ENCODE results near the gene PDZRN4.
"Not testable (repeated sequence)": the region's sequence is repeated elsewhere in the genome, so short reads cannot be mapped to it uniquely, and the experiment has no call there.

PDZRN4 gene

DNA sequence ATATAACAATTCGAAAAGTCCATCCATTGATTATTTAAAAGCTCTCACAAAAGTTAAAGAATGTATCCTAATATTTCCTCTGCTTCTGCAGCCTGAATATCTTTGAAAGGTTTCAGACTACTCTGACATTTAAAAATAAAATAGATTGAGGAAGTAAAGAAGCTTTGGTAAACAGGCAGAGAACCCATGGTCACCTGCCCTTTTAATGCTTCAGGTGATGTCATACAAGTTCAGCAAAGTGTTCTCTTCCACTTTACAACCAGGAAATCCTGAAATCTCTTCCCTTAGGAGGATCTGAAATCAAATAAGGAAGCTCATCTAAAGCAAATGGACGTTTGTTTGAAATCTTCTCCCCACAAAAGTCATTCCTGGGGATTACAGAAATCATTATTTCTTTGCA, 322.4 kb downstream of the PDZRN4 start:
- no peak for DNase-seq (ENCODE audit: low read depth in 2 of 2)

DNA sequence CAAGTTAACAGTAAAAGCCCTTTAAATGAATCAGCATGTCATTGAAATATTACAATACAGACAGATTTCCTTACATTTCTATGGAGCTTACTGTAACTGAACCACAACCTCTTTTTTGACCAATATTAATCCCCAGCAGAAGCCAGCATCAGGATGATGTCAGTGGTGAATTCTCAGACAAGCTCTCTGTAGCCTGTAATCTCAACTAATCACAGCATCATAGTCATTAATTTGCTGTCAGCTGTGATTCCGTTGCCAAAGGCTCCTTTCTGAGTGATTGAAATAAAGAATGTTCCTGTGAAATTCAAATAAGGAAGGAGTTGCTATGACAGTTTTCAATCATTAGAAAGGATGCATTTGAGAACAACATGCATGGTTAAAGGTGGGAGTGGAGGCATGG, 323.1 kb downstream of the PDZRN4 start:
- no peak for DNase-seq (ENCODE audit: low read depth in 2 of 2)

DNA sequence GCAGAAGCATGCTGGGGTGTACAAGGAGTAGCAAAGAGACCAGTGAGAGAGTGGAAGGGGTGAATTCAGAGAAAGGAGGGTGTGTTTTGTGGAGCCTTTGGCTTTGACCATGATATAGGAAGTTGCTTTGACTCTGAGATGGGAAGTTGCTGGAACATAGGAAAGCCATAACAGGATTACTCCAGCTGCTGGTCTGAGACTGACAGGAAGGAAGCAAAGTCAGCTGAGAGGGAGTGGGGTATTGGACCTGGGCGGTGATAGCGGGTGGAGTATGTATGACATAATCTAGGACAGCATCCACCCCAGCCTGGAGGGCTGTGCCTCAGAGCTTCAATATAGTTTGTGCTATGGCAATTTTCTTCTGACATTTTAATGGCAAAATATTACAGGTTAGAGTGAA, 324.4 kb downstream of the PDZRN4 start:
- DNase-seq (ENCODE audit: low read depth in 2 of 2), result no peak

DNA sequence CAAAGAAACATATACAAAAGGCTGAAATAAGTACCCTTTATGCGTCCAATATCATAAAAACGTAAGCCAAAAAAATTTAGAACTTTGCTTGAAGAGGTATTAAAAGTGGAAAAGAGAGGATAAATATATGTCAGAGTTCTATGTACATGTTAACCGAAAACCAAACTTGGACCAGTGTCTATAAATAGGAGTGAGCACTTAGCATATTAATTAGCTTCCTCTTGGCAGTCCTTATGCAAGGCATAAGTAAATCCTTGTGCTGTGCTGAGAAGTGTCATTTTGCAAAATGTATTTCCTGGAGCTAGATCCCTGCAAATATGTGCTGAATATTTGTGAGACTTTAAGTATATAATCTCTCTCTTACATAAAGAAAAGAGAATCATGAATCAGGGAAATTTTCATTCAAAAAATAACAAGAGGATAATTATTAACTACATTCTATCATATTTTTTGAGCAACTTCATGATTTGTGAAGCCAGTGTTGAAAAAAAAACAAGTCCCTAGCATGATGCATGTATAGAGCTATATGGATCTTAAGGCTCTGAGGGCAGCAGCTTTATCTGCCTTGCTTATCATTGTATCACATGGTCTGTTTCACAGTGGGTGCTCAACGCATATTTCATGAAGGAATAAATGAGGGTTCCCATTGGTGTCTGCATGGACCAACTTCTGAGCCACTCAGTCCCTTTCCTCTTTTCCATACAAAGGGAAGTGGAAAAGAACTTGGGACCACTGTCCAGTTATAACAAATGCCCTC, 326.1 kb downstream of the PDZRN4 start:
- no peak for DNase-seq (ENCODE audit: low read depth in 2 of 2)

DNA sequence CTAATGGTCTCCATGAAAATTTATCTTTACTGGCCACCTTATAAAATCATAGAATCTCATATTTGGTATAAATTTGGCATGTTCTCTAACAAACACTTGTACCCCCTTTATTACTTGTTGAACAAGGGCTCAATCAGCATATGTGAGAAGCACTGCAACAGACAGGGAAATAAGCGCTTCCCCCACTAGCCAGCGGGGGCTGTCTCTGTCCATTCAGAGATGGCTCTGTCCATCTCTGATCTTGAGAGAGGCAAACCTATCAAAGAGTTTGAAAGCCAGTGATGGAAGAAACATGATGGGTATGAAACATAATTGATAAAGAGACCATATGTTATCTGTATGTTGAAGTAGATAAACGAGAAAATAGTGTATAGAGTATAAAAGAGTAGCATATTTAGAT, 326.8 kb downstream of the PDZRN4 start:
- DNase-seq (ENCODE audit: low read depth in 2 of 2), result no peak

DNA sequence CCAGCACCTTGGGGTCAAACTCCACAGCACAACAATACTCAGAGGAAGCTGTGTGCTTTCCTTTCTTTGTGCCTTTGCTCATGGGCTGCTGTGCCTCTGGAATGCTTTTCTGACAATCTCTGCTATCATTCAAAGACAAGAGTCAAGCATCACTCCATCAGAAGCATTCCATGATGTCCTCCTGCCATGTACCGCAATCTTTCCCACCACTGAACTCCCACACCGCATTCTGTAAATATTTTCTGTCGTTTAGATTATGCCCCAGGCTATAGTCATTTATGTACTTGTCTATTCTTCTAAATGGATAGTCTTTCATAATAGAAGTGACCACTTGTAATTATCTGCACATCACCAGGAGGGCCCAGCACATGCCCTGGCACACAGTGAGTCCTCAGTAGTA, 327.8 kb downstream of the PDZRN4 start:
- no peak for DNase-seq (ENCODE audit: low read depth in 2 of 2)

DNA sequence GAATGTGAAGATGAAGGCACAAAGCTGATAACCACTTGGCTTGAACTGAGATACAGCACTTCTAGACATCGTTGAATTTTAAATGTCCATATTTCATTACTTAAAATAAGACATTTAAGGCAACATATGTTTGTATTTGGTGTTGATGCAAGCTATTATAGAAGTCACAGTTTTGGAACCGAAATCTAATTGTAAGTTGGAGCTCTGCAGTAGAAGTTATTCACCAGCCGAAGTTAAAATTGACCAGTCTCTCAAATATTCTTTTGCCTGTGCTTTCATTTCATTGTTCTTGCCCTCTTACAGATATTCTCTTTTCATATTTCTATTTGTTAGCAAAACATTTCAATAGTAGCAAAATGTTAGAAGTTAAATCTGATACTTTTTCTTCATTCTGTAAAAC, 332.7 kb downstream of the PDZRN4 start:
- no peak for DNase-seq (ENCODE audit: low read depth in 2 of 2)

DNA sequence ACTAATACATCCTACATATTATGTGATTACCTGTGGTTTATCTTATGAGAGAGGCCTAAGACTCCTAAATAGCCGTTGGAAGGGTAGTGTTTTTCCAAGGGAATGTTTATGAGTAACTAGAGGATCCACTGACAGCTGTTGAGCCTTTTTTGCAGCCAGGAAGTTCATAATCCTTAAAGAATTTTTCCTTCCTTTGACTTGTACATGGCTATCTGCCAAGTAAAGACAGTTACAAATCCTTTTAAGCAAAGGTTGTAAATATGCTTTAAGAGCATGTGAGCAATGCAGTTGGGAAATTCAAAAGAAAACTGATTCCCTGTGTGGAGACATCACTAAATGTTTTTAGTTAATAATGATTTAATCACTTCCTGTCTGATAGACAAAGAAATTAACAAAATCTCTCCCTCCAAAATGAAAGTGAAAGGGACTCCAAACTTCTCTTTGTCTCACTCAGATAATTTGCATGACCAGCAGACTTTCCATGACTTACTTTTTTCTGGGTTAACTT, 333.8 kb downstream of the PDZRN4 start:
- no peak for DNase-seq (ENCODE audit: low read depth in 2 of 2)

DNA sequence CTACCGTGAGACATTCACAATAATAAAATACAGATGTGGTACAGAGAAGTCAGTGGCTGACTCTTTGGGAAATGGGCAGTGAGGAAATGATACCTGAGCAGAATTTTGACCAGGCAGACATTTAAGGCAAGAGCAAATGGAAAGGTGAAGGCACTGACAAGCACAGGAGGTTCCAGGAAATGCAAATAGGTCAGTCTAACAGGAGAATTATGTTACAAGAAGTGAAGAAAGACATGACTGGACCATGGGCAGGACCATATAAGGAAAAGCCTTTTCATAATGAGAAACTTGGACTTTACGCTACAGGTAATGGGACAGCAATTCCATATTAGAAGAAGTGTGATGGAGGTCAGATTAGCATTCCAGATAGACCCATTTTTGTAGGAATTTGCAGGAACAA, 338.9 kb downstream of the PDZRN4 start:
- no peak for DNase-seq (ENCODE audit: low read depth in 2 of 2)

DNA sequence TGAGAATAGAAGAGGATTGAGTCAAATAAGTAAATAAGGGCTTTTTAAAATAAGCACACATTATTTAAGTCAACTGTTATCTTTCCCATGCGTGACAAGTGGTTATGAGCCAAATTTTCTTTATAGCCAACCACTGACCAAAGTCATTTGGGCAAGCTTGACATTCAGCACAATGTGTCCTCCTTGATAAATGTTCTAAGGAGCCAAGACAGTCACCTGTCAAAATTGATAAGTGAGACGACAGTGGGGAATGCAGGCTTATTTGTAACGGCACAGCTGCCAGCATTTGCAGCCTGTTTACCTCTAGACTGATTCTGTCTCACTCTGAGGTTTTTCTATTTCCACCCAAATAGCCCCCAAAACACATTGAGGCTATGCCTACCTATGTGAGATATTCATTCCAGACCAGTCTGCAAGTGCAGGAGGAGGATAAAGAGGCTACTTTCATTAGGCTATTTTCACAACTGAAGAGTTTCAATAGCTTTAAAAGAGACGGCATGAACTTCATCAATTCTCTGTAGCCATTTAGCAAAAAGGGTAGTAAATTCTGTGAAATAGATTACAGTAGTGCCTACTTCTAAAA, 339.5 kb downstream of the PDZRN4 start:
- DNase-seq (ENCODE audit: low read depth in 2 of 2), result no peak

DNA sequence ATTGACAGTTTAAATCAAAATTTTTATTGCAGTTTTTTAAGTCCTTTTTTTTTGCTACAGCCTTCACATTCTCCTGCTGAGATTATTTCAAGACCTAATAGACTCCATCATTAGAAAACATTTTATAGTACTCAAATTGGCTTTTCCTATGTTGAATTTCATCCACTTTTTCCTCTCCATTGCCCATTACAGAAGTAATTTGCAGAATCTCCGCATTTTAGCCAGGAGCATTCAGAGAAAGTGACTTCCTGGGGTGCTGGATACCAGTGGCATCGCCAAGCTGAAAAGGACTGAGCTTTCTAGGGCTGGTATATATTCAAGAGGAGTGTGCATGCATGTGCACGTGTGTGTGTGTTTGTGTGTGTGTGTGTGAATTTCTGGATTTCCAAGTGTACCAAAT, 340.8 kb downstream of the PDZRN4 start:
- DNase-seq (ENCODE audit: low read depth in 2 of 2), result no peak

DNA sequence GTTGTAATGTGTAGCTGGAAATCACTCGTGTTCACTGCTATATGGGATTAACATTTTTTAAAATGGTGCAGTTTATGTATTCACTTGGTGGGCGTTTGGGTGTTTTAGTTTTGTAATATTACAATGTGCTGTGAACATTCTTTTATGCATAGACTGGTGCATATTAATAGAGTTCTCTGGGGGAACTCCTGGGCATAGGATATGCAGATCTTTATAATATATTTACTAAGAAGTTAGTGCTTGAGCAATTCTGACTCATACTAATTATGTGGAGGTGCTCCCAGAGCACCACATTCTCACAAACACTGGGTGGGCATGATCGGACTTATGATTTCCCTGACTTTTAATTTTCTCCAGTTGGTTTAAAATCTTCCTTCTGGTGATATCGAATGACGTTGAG, 342.3 kb downstream of the PDZRN4 start:
- no peak for DNase-seq (ENCODE audit: low read depth in 2 of 2)

DNA sequence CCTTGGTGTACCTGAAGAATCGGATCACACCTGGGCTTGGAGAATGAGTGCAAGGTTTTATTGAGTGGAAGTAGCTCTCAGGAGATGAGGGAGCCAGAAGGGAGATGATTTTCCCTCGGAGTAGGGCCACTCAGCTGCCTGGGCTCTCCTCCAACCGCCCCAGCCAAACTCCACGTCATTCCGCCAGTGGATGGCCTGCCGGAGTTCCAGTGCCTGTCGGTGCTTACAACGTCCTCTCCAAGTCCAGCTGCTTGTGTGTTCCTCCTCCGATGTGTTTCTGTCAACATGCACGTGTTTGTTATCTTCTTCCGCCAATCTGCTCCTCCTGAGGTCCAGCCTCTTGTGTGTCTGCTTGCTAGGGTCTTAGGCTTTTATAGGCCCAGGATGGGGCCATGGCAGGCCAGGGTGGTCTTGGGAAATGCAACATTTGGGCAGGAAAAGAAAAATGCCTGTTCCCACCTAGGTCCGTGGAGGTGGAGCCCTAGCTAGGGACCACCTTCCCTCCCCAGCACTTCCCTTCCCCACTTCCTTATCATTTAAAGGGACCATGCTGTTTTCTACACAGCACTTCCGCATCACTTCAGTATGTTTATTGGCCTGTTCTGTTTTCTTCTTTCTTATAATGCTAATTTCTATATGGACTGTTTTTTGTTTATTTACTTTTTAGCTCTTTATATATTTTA, 343.2 kb downstream of the PDZRN4 start:
- DNase-seq (ENCODE audit: low read depth in 2 of 2), result no peak

DNA sequence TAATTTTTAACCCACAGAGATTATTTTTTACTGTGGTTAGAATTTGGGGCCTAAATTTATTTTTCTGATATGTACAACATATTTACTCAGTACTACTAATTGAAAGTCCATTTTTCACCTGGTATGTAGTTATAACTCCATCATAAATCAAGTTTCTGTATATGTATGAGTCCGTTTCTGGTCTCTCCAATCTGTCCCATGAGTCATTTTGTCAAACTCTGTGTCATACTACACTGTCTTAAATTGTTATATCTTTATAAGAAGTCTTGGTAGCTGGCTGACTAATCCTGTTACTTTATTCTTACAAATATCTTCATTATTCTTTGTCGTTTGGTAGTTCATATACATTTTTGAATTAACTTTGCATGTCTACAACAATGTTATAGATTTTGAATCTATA, 344.0 kb downstream of the PDZRN4 start:
- DNase-seq (ENCODE audit: low read depth in 2 of 2), result no peak

DNA sequence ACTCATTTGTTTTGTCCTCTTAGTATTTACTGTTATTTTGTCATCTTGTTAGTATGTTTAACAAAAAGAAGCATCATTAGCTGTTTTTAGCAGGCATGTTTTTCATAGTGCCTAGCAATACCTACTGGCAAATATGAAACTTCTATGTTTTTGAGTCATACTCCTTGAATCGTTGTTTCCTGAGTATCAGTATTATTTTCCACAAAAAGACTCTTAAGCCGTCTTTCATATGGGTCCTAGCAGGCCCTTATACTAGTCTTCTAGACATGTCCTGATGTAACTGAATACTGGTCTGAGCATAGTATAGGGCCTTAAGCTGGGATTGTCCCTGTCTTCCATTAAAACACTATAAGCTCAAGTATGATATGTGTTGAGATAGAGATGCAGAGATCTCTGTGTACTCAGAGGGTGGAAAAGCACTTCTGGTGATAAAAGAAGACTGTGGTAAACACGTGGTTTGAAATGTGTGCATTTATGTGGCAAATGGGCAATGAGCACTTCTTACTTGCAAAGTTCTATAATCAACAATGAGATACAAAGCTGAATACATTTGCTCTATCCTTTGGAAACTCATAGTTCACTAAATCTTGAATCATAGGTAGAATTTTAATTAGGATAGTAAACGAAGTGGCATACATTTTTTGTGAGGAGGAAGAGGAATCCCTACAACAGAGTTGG, 348.8 kb downstream of the PDZRN4 start:
- DNase-seq (ENCODE audit: low read depth in 2 of 2), result no peak

DNA sequence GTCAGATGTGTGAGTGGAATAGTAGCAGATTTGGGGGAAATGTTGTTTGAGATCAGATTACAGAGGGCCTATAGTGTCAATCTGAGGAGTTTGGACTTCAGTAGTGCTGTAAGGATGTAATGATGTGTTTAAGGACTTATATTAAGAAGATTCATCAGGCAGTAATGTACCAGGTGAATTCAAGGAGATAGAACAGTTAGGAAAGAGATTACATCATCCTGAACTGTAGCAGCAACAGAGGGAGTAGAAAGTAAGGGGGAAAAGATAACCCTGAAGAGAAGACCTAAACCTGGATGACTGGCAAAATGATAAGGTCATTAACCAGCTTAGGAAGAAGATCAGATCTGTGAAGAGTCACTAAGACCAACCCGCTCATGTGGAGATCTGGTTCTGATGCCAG, 349.4 kb downstream of the PDZRN4 start:
- DNase-seq (ENCODE audit: low read depth in 2 of 2), result no peak

DNA sequence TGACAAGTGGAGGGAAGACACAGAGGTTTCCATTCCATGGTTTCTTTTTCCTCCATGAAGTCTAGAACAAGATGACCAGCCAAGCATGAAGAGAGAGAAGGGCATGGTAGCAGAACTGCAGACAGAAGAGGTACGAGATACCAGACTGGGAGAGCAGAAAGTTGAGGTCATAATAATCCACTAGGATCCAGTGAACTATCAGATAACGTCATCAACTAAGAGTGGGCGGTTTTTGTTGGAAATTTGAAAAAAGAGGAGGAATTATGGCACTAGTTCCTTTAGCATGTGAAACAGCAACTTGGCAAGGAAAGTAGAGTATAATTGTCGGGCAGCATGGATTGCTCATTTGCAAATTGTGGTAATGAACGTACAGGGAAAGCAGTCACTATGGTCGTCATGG, 357.6 kb downstream of the PDZRN4 start:
- no peak for DNase-seq (ENCODE audit: low read depth in 2 of 2)

DNA sequence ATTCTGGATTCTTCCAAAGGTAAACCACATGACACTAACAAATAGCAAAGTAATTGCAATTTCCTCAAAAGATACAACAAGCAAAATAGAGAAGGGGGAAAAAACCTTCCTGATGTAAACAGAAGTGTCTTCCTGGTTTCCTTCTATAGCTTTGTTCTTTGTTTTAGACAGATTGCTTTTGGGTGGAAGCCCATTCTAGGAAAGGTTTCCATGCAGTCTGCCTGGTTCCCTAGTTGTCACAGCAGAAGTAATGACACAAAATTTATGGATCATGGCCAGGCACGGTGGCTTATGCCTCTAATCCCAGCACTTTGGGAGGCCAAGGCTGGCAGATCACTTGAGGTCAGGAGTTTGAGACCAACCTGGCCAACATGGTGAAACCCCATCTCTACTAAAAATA, 359.0 kb downstream of the PDZRN4 start:
- not testable (repeated sequence) for DNase-seq (ENCODE audit: low read depth in 2 of 2)

DNA sequence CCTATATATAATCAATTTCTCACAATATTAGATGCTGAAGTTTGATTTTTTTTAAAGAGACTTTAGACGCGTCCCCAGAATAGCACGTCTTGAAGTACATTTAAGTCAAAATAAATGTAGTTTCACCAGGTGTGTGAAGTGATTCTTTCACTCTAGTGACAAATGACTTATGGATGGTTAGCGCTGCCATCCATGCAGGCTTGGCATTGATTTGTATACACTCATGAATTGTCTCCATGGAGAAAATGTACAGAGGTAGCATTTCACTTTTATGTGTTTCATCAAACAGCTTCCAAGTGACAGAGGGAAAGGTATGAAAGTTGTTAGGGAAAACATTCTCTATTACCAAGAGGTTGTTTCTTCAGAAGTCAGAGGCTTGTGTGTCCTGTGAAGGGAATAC, 360.8 kb downstream of the PDZRN4 start:
- DNase-seq (ENCODE audit: low read depth in 2 of 2), result no peak

DNA sequence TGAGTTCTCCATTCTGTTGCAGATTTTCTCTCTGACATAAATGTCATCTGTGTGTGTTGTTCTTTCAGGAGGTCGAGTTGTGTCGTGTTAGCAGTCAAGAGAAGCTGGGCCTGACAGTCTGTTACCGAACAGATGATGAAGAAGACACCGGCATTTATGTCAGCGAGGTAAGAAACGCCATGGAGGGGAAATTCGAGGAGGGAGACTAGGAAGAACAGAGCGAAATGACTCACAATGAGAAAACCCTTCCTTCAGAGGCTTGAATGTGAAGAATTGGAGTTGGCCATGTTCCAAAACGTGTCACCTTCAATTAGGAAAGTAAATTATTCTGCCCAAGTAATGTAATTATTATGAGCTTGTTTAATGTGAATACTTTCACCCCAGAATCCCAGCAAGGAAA, 364.5 kb downstream of the PDZRN4 start:
- DNase-seq (ENCODE audit: low read depth in 2 of 2), result no peak

DNA sequence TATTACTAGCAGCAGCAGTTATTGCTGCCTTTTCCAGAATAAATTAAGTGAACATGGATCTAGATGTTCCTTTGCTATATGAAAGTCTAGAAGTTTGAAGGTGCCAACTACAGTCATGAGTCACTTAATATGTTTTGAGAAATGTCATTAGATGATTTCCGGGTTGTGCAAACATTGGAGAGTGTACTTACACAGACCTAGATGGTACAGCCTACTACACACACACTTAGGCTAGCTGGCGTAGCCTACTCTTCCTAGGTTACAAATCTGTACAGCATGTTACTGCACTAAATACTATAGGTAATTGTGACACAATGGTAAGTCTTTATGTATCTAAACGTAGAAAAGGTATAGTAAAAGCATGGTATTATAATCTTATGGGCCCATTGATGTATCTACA, 368.1 kb downstream of the PDZRN4 start:
- DNase-seq (ENCODE audit: low read depth in 2 of 2), result no peak

DNA sequence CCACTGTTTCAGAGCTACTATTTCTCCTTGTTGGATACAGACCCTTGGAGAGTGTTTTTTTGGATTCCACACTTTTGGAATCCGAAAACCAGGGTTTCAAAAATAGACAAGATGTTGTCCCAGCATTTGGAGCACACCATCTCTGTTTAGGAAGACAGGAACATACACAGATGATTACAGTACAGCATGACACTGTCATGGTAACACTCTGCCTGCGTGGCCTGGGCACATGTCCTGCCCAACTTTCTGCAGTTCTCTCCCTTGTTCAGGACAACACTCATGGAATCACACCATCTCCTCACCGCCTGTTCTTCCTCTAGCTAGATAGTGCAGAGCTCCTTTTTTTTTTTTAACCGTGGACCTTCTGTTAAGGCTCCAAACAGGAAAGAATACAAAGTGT, 369.2 kb downstream of the PDZRN4 start:
- DNase-seq (ENCODE audit: low read depth in 2 of 2), result no peak

DNA sequence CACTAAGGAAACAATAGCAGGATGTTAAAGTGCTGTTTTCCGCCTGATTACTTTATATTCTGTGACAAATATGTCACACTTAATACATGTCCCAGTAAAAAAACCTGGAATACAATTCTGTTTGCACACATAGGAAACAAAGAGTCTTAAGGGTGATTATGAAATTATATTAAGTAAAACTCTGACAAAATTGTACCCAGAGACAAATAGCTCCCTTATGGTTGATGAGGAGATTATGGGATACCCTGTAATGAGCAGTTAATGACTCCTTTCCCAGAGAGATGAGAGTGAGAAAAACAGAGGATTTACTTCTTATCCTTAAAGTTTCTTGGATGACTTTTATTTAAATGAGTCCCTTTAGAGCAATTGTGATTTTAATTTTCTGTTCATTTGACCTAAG, 370.6 kb downstream of the PDZRN4 start:
- no peak for DNase-seq (ENCODE audit: low read depth in 2 of 2)

Measured in activated CD4-positive, alpha-beta T cell treated with anti-CD3 and anti-CD28 coated beads for 24 hours (primary cell).